ENCODE measurements around the gene PGGHG.
"Not testable (repeated sequence)": the region's sequence is repeated elsewhere in the genome, so short reads cannot be mapped to it uniquely, and the experiment has no call there.

GRCh38 chr11:319121-319887, 30.4 kb downstream of the PGGHG start:
- TF ChIP-seq, protein P1, sequence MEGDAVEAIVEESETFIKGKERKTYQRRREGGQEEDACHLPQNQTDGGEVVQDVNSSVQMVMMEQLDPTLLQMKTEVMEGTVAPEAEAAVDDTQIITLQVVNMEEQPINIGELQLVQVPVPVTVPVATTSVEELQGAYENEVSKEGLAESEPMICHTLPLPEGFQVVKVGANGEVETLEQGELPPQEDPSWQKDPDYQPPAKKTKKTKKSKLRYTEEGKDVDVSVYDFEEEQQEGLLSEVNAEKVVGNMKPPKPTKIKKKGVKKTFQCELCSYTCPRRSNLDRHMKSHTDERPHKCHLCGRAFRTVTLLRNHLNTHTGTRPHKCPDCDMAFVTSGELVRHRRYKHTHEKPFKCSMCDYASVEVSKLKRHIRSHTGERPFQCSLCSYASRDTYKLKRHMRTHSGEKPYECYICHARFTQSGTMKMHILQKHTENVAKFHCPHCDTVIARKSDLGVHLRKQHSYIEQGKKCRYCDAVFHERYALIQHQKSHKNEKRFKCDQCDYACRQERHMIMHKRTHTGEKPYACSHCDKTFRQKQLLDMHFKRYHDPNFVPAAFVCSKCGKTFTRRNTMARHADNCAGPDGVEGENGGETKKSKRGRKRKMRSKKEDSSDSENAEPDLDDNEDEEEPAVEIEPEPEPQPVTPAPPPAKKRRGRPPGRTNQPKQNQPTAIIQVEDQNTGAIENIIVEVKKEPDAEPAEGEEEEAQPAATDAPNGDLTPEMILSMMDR (IDR thresholded peaks at IDR 0.05) = peak in 2 of 4 experiments; percentile 8 to 19
- not testable (repeated sequence) for TF ChIP-seq POLR2A, EP300 (IDR thresholded peaks at IDR 0.05)

Measured in sigmoid colon (tissue), 4 donors.